ENCODE measurements around the gene SYCP2L. TPM values are rescaled to one million over a fixed set of nuclear protein-coding genes. Genes with fewer than 3 reads are reported as not detected.

Gene SYCP2L
- total and polyA plus RNA-seq, 2 of the 4 experiments (the other 2 are of a cell fraction): 0.05 TPM; not detected in 1

GRCh38 chr6:10883312-10884244, 3.3 kb upstream of the SYCP2L start (continued):
- no peak for TF ChIP-seq CEBPB (IDR thresholded peaks at IDR 0.05; ENCODE audit: low read depth, low read length)
- no peak for TF ChIP-seq POLR2A (IDR thresholded peaks at IDR 0.05; ENCODE audit: low read depth, low read length)

GRCh38 chr6:10884245-10884972, 2.4 kb upstream of the SYCP2L start:
- intact Hi-C loops (cut with micrococcal nuclease) (no loop called here), in situ Hi-C loops (cut with MboI; ENCODE audit: low sequenced_read_pairs) (no loop called here), dilution Hi-C loops (cut with HindIII; ENCODE audit: low sequenced_read_pairs, unreplicated experiment) (no loop called here)
- Histone ChIP-seq H4K8ac (ENCODE audit: low read depth in 2 of 2, low read length in 2 of 2) (no peak overlapping the region), H2BK5ac (ENCODE audit: low read depth, low read length, poor library complexity, severe bottlenecking) (no peak overlapping the region), H3K14ac (replicated peaks; ENCODE audit: low read depth, low read length) (no peak overlapping the region), H3K9me3 (ENCODE audit: control insufficient read depth, insufficient read depth, low read length) (peaks cover 8% of the 10 kb centered on the region), H2BK15ac (ENCODE audit: low read depth, low read length) (no peak overlapping the region), H4K20me1 (ENCODE audit: insufficient read depth, low read length) (no peaks in the 10 kb centered on the region), H3K4me3 (ENCODE audit: insufficient read depth, low read depth, low read length) (no peak overlapping the region), H3K9ac (ENCODE audit: low read depth, low read length) (no peak overlapping the region), H2AK5ac (ENCODE audit: low read depth, low read length) (no peak overlapping the region), H2AK9ac (replicated peaks; ENCODE audit: low read depth, low read length, poor library complexity) (no peak overlapping the region), H3K27me3 (ENCODE audit: control insufficient read depth, insufficient read depth, low read length) (peaks cover 68% of the 10 kb centered on the region), H3K36me3 (ENCODE audit: control insufficient read depth, insufficient read depth, low read length) (no peaks in the 10 kb centered on the region), H2BK20ac (ENCODE audit: low read depth, low read length) (no peak overlapping the region), H3K27ac (ENCODE audit: insufficient read depth, low read length) (no peak overlapping the region), H3K23ac (ENCODE audit: low read depth, low read length) (no peak overlapping the region), H4K5ac (ENCODE audit: low read depth, low read length) (no peak overlapping the region), H4K91ac (ENCODE audit: insufficient read depth, low read depth, low read length) (no peak overlapping the region), H3K56ac (ENCODE audit: extremely low read depth, insufficient read depth, low read length) (no peak overlapping the region), H3K4ac (ENCODE audit: low read depth, low read length) (no peak overlapping the region), H3K4me1 (ENCODE audit: control insufficient read depth, insufficient read depth, low read length) (no peaks in the 10 kb centered on the region), H3K79me1 (ENCODE audit: low read depth in 1 of 2, low read length in 2 of 2) (no peaks in the 10 kb centered on the region), H3K9me1 (ENCODE audit: insufficient read depth, low read length) (no peaks in the 10 kb centered on the region), H3K18ac (ENCODE audit: low read depth, low read length) (no peak overlapping the region), H2BK120ac (ENCODE audit: low read depth, low read length) (no peak overlapping the region), H2AFZ (replicated peaks; ENCODE audit: low read length, poor library complexity) (no peak overlapping the region), H3K4me2 (ENCODE audit: low read depth, low read length) (no peak overlapping the region)
- POLR2A ChIA-PET (ENCODE audit: unreplicated experiment): no interaction called here
- no TSS peak for BruUV-seq (replicated peaks)
- ATAC-seq (ENCODE audit: low read depth) (no peak), DNase-seq (no peak)
- no peak for TF ChIP-seq MXI1 (IDR thresholded peaks at IDR 0.05; ENCODE audit: borderline replicate concordance, low read depth, low read length)
- TF ChIP-seq CHD1 (IDR thresholded peaks at IDR 0.05; ENCODE audit: low read depth, low read length): no peak
- TF ChIP-seq CTCF (conservative IDR thresholded peaks at IDR 0.05; ENCODE audit: low read depth, low read length): no peak
- TF ChIP-seq CEBPB (IDR thresholded peaks at IDR 0.05; ENCODE audit: low read depth, low read length): no peak
- no peak for TF ChIP-seq SMC3 (IDR thresholded peaks at IDR 0.05; ENCODE audit: low read depth, low read length)
- CTCF ChIA-PET: interaction anchor here (0.7 kb wide), 1 partner anchor 702 kb away, joined by 6 read pairs; no protein-coding TSS in a partner anchor
- WGBS, 2 experiments (ENCODE audit: extremely low coverage in 2 of 2, insufficient read length in 1 of 2): 8% methylated on average over 2 of the region's 24 CpGs; no CpG with 5 or more reads in 1 of the 2 experiments

Data from IMR-90 (cell line).